GM19468 (cell line): Measurements from ENCODE around the gene GALNTL6.
"Not testable (repeated sequence)": the region's sequence is repeated elsewhere in the genome, so short reads cannot be mapped to it uniquely, and the experiment has no call there.

Source experiments
- ATAC-seq: cut with Tn5 transposase; IDR thresholded peaks from one replicate; pipeline ENCODE4 v1.9.1; 2021; ENCODE audit warnings: mild to moderate bottlenecking, moderate library complexity, moderate number of reproducible peaks; ENCODE audit not compliant: unreplicated experiment; ENCODE audit errors: extremely low read depth

GALNTL6 gene

DNA sequence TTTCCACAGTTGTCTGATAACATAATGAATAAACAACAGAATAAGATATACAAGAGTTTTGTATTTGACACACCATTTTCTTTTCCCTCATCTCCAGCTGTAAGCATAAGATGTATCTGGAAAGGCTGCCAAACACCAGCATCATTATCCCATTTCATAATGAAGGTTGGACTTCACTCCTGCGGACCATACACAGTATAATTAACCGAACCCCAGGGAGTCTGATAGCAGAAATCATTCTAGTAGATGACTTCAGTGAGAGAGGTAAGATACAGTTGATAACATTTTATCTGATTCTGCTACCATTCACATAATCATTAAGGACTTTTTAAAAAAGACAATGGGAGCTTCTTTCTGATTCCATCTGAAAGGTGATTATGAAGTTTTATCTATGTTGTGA is 535.2 kb downstream of the GALNTL6 start:
- ATAC-seq, result no peak

GRCh38 chr4:172352356-172352755 is 539.2 kb downstream of the GALNTL6 start:
- no peak for ATAC-seq

DNA sequence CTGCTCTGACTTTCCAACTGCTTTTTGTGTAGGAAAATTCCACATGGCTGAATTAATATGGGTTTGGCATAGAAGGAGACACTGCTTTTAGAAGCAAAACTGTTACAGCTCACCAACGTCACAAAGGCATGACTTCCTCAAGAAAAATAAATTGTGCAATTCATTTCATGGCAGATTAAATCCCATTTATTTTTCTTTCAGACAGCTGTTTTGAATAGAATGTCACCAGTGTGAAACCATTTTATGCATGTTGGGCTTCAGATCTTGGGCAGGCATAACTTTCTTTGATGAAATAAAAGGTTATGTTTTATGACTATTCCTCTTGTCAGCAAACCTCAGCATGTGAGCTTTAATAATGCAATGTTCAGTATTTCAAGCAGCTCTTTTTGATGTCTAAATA is 542.8 kb downstream of the GALNTL6 start:
- ATAC-seq, result no peak

GRCh38 chr4:172357006-172357540 is 543.9 kb downstream of the GALNTL6 start:
- ATAC-seq, result no peak

- no peak for ATAC-seq
Measured at GRCh38 chr4:172362569-172362968, 549.4 kb downstream of the GALNTL6 start.

- ATAC-seq, result no peak
Measured at GRCh38 chr4:172369471-172369959, 556.3 kb downstream of the GALNTL6 start.

- no peak for ATAC-seq
Measured at GRCh38 chr4:172377486-172378140, 564.4 kb downstream of the GALNTL6 start.

GRCh38 chr4:172379834-172380233 is 566.6 kb downstream of the GALNTL6 start:
- ATAC-seq, result no peak

GRCh38 chr4:172390331-172390730 is 577.1 kb downstream of the GALNTL6 start:
- no peak for ATAC-seq

- no peak for ATAC-seq
Measured at GRCh38 chr4:172392741-172393140, 579.5 kb downstream of the GALNTL6 start.

GRCh38 chr4:172393220-172393619 is 580.0 kb downstream of the GALNTL6 start:
- ATAC-seq, result no peak

DNA sequence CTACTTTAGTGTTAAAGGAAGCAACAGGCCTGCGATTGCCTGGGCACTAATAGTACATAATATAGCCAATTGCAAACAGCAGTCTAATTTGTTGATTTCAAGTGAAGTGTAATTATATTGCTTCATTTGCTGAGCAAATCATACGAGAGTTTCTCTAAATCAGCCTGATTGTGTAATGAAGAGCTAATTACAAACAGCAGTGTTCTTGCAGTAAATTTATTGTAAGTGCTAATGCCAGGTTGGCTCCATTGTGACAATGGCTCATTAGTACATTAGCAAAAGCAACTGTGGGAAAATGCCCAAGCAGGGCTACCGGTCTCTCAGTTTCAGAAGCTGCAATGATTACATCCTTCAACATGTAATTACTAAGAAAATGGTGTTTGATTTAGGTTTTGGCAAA is 591.5 kb downstream of the GALNTL6 start:
- ATAC-seq, result no peak

DNA sequence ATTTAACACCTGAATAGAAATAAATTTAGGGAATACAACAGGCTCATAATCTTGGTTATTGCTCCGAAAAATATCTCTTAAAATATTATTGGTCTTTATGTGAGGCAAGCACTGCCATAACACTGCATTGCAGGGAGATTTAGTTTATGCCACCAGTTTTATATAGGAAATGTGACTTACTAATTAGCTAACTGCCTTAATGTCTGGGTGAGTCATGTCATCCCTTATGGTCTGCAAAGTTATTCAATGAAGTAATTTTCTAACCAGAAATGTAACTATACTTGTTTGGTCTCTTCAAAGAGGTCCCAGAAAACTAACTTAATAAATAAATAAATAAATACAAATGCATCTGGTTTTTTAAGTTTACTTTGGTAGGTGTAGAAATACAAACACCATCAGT is 597.2 kb downstream of the GALNTL6 start:
- no peak for ATAC-seq

DNA sequence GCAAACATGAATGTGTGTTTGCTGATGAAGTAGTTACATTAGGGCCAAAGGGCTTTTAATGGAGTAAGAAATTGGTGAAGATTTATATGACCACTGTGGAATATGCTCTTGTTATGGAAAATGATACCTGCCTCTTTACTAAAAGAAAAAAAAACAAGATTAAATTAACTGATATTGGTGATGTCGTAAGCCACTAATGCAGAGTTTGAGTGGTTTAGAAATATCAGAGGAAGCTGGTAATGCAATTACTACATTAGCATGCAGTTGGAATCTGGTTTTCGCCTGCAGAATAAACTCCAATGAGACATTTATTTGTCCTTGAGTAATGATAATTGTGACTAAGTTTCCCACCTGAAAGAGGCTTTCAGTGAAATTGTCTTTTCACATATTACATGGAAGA is 597.9 kb downstream of the GALNTL6 start:
- no peak for ATAC-seq

DNA sequence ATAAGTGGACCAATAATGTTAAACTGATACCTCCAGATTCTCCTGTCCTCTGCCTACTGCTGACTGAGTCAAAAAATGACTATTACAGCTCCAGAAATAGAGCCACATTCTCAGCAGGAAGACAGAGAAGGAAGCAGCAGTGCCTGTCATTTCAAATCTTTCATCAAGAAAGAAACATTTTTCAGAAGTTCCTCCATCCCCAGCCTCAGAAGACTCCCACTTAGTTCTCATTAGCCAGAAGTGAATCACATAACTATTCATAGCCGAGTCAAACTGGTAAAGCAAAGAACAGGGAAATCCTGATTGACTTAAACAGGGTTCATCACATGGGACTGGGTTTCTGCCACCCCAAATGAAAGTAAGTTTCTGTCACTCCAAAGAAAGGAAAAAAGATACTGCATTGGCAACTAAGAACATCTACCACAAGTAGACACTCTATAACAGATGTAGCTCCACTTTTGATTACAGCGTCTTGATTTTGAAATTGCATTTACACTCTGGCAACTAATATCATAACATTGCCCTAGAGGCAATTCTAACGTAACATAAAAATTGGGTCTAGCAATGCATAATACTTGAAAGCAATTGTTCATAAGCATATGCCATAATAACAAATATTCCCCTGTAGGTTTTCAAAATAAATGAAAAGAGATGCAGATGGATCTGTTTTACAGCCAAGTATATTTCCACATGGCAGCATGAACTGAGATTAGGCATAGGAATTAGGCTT is 599.8 kb downstream of the GALNTL6 start:
- no peak for ATAC-seq

- not testable (repeated sequence) for ATAC-seq
Measured at GRCh38 chr4:172428979-172429378, 615.8 kb downstream of the GALNTL6 start.

DNA sequence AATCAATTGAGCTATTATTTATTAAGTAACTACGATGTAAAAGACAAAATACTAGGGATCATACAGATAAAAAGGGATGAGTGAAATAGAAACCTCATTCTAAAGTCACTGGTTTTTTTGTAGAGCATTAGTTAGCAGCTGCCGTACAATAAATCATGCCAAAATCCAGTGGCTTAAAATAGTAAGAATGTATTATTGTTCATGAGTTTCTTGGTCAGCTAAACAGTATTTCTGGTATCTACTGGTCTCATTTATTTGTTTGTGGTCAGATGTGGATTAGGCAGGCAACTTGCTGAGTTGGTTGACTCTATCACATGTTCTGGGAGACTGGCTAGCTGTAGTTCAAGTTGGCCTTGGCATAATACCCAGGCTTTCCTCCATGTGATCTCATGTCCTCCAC is 667.3 kb downstream of the GALNTL6 start:
- ATAC-seq, result no peak

DNA sequence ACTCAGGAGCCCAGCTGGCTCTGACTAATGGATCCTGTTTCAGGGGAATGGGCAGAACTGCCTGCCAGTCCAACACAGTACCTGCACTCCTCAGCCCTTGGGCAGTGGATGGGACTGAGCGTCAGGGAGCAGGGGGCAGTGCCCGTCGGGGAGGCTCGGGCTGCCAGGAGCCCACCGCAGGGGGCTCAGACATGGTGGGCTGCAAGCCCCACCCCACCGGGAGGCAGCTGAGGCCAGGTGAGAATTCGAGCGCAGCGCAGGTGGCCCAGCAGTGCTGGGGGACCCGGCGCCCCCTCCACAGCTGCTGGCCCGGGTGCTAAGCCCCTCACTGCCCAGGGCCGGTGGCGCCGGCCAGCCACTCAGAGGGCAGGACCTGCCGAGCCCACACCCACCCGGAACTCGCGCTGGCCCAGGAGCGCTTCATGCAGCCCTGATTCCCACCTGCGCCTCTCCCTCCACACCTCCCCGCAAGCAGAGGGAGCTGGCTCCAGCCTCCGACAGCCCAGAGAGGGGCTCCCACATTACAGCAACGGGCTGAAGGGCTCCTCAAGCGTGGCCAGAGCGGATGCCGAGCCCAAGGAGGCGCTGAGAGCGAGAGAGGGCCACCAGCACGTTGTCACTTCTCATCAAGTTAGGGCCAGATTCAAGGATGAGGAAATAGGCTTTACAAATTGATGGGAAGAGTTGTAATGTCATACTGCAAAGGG is 668.8 kb downstream of the GALNTL6 start:
- no peak for ATAC-seq

DNA sequence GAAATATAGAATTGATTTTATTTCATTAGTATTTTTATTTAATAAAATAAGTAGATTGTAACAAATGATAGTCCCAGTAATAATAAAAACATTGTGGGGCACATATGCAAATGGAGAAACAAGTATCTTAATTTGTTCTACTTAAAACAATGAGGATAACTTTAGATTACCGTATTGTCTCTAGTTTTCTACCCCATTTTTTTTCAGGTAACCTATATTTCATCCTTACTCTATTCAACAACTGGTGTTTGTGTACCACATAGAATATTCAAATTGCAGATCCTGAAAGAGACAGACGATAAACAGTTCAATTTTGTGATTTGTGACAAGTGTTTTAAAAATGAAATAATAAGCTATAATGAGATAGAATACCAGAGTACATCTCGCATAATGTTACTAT is 671.8 kb downstream of the GALNTL6 start:
- no peak for ATAC-seq

DNA sequence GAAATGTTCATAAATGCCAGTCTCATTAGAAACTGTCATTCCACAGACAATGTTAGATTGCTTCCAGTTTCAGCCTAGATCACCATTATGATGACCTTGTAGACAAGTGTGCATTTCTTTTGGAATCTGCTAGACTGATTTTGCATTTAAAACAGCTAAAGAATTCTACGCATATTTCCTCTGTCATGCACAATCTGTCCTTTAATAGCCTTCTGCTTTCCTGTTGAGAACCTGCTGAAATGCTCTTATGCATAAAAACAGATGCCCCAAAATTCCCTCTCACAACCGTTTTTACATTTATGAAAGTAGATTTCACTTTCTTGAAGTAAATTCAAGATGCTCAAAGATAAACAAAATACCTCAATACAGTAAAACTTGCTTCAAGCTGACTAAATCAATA is 673.3 kb downstream of the GALNTL6 start:
- ATAC-seq, result no peak

DNA sequence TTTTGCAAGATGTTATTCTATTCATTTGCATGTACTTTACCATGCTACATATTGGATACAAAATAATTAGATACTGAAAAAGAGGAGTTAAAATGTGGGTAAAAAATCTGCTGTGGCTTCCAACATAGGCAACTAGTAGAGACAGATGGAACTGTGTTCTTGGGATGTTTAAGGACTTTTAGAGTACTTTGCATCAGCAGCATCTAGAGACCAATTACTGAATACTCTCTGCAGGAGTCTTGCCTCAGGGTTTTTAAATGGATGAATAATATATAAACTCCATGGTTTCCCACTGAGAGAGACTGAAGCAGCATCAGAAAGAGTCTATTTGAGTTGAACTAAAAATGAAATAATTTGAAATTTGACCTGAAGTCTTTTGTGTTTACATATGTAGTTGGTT is 676.7 kb downstream of the GALNTL6 start:
- no peak for ATAC-seq
